IPS-NIHi7 (cell line): ENCODE data around the gene LRRC59.
"Not testable (repeated sequence)": the region's sequence is repeated elsewhere in the genome, so short reads cannot be mapped to it uniquely, and the experiment has no call there.

ENCODE experiments used
- DNase-seq: peaks from one replicate; pipeline ENCODE4 v3.0.0; 2012; ENCODE audit warnings: mixed read lengths; ENCODE audit errors: extremely low spot score

Gene LRRC59

GRCh38 chr17:50424996-50425681 is 27.8 kb upstream of the LRRC59 start:
- no peak for DNase-seq

GRCh38 chr17:50424246-50424995 is 27.1 kb upstream of the LRRC59 start:
- no peak for DNase-seq

- no peak for DNase-seq
These were observed 26.3 kb upstream of the LRRC59 start for GRCh38 chr17:50423553-50424159.

GRCh38 chr17:50422738-50423137 is 25.4 kb upstream of the LRRC59 start:
- DNase-seq = no peak

- no peak for DNase-seq
These were observed 24.2 kb upstream of the LRRC59 start for GRCh38 chr17:50421308-50422051.

- DNase-seq = no peak
These were observed 23.2 kb upstream of the LRRC59 start for GRCh38 chr17:50420419-50421112.

GRCh38 chr17:50419577-50419976 is 22.3 kb upstream of the LRRC59 start:
- DNase-seq = not testable (repeated sequence)

GRCh38 chr17:50414808-50415207 is 17.5 kb upstream of the LRRC59 start:
- no peak for DNase-seq

- DNase-seq = no peak
These were observed 14.9 kb upstream of the LRRC59 start for GRCh38 chr17:50412188-50412732.

GRCh38 chr17:50407921-50408320 is 10.6 kb upstream of the LRRC59 start:
- no peak for DNase-seq

- no peak for DNase-seq
These were observed 9.3 kb upstream of the LRRC59 start for GRCh38 chr17:50406578-50406977.

- not testable (repeated sequence) for DNase-seq
These were observed 8.0 kb upstream of the LRRC59 start for GRCh38 chr17:50405351-50405750.

- not testable (repeated sequence) for DNase-seq
These were observed 2.3 kb upstream of the LRRC59 start for GRCh38 chr17:50399591-50399990.

- not testable (repeated sequence) for DNase-seq
These were observed 1.3 kb upstream of the LRRC59 start for GRCh38 chr17:50398672-50399071.

- DNase-seq = peak; percentile 31
These were observed 579 bp upstream of the LRRC59 start for GRCh38 chr17:50397919-50398285.

- DNase-seq = no peak
These were observed 837 bp downstream of the LRRC59 start for GRCh38 chr17:50396261-50397110.

GRCh38 chr17:50394711-50395110 is 2.6 kb downstream of the LRRC59 start:
- DNase-seq = no peak

GRCh38 chr17:50393700-50394099 is 3.6 kb downstream of the LRRC59 start:
- DNase-seq = no peak

GRCh38 chr17:50392621-50393020 is 4.7 kb downstream of the LRRC59 start:
- no peak for DNase-seq

GRCh38 chr17:50389534-50389933 is 7.8 kb downstream of the LRRC59 start:
- no peak for DNase-seq
